Measurements from ENCODE around the gene CFAP92.

Gene CFAP92

DNA sequence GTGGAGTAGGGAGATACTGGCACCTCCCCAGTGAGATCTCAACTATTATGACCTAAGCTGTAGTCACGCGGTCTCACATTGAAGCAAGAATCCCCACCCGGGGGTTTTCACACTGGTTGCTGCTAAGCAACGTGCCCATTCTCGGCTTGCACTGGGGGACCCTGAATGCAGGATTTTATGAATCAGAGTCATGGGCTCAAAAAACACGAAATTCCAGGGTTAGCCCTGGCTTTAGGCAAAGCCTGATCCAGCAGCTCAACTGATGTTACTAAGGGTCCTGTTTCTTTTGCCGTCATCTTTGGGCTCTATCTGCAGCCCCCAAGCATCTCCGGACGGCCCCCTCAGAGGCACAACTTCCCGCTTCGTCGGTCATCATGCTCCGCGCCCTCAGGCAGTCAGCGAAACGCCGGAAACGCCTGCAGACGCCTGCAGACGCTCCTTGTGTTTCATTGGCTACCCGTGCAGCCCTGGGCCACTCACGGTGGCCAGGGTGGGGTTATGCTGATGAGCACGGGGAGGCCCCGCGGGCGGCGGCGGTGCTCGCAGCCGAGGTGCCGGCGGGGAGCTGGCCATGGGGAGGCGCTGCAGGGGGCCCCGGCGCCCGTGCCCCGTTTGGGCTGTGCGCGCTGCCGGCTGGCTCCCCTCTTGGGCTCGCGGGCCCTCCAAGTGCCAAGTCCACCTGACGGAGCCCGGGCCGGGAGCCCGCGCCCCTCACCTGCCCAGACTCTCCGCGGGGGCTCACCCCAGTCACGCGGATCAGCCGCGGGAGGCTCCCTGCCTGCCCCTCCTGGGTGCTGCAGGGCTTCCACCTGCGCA is 33.1 kb upstream of the CFAP92 start:
- peak; percentile 79 to 82 (median 81) for DNase-seq (ENCODE audit: low read depth in 3 of 3)

DNA sequence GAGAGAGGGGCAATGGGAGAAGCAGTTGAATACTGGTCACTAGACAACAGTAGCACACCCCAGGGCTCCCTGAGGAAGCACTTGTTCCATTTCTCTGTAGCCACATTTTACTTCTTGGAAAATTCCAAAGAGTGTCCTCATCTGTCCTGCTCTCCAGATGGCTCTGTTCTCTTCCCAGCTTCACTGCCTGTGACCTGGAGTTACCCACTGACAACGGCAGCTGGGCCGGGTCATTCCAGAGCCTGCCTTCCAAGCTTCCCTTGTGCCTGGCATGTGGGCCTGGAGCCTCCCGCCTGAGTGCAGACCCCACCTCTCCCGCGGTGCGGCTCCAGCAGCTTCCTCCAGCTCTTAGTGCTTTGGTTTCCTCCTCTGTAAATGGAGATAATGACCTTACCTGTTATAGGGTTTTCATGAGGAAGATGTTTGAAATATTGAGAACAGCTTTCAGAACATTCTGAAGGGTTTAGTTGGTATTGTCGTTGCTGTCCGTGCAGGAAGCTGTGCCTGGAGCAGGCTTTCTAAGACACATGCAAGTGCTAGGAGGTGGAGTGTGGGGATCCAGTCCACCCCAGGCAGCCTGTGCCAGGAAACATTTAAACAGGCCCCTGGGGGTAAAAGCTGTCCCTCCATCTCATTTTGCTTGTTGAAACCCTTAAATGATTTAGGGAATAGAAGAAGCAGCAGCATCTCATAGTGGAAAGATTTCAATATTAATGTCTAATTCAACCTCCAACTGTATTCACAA is 32.0 kb upstream of the CFAP92 start:
- no peak for DNase-seq (ENCODE audit: low read depth in 3 of 3)

DNA sequence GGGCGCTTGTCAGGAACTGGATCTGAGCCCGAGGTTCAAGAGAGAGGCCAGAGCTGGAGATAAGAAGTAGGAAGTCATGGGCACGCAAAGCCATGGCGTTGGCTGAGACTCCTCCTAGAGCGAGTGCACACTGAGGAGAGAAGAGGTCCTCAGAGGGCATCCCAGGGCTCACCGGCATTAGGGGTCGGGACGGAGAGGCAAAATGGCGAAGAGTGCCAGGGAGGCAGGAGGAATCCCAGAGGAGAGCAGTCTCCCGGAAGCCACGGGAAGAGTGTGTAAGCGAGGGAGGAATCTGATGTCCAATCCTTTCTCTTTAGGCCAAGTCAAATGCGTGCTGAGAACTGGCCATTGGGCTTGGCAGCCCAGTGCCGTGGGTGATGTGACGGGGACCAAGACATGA is 31.2 kb upstream of the CFAP92 start:
- no peak for DNase-seq (ENCODE audit: low read depth in 3 of 3)

DNA sequence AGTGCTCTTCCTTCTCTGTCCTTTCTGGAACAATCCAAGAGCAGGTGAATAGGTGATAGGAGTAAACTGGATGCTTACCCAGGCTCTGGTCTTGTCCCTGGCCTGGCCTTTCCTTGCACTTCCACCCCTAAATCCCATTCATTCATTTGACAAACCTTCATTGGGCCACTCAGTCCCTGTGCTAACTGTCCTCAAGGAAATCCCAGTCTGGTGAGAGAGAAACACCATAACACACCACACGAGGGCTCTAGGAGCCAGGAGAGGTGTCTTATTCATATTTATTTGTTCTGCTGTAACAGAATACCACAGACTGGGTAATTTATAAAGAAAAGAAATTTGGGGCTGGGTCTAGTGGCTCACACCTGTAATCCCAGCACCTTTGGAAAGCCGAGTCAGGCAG is 30.0 kb upstream of the CFAP92 start:
- no peak for DNase-seq (ENCODE audit: low read depth in 3 of 3)

DNA sequence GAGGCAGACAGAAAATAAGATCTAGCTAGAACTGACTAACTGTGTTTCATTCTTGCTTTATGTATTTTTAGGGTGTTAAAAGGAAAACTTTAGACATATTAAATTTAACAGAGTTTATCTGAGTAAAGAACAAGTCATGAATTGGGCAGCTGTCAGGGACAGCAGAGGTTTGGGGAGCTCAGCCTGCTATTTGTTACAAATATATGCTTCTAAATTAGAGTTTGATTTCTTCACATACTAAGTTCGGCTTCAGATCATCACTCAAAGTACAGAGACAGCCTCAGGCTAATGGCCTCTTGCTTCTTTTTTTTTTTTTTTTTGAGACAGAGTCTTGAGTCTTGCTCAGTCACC is 29.1 kb upstream of the CFAP92 start:
- no peak for DNase-seq (ENCODE audit: low read depth in 3 of 3)

DNA sequence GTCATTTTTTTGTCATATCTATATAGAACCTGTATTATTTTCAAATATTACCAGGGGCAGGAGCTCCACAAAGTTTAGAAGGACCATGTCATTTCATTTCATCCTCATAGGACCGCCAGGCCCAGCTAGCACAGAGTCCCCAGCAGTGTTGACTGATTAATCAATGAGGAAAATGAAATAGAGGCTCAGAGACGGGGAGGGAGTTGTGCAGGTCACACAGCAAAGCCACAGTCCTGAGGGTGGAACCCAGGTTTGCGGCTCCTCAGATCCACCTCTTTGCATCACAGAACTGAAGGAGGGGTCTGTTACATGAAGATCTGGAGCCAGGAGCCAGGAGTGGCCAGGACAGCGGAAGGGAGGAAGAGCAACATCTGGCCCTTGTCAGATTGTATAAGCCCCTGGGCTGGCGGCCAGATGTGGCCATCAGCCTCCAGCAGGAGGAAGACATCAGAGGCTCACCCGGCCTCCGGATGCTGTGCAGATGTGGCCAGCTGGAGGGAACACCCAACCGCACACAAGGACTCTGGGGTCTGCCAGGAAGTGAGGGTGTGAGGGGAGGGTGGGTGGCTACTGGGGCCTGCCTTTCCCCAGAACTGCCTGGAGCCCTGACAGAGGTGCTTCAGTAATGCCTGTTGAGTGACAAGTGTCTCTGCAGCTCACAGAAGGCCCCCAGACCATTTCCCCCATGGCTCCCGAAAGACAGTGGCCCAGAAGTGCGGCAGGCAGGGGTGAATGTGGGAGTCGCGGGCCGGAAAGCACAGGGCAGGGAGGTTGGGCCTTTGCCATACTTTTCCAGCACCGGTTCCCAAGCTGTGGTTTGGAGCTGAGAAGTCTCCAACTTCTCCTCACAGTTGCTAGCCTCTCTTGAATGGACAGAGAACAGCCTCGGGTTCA is 28.5 kb upstream of the CFAP92 start:
- no peak for DNase-seq (ENCODE audit: low read depth in 3 of 3)

DNA sequence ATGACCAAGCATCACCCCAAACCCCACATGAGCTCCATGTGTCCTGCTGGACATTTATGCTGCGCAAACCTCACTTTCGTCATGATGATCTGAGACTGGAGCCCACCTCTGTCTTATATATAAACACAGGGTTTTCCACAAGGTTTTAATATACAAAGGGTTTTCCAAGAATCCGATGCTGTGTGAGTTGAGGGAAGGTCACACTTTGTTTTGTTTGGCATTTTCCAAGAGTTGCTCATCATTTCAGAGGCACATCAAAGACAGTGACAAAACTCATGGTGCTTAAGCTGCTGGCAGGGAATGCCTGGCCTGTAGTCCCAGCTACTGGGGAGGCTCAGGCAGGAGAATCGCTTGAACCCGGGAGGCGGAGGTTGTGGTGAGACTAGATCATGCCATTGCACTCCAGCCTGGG is 27.3 kb upstream of the CFAP92 start:
- no peak for DNase-seq (ENCODE audit: low read depth in 3 of 3)

DNA sequence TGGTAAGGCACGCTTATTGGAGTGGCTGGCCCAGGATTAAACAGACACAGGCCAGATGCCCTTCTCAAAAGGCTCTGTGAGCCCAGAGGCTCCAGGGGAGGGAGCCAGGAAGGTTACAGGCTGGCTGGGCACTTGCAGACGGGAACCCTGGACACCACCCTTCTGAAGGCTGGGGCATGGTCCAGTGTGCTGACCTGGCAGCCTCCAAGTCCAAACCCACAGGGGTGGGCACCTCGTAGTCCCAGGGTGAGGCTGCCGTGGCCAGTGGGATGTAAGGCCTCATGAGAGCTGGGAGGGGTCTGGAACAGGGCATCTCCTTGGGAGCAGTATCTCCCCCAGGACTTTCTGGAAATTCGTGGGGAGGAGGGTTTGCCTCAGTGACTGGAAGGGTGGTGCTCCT is 26.8 kb upstream of the CFAP92 start:
- no peak for DNase-seq (ENCODE audit: low read depth in 3 of 3)

DNA sequence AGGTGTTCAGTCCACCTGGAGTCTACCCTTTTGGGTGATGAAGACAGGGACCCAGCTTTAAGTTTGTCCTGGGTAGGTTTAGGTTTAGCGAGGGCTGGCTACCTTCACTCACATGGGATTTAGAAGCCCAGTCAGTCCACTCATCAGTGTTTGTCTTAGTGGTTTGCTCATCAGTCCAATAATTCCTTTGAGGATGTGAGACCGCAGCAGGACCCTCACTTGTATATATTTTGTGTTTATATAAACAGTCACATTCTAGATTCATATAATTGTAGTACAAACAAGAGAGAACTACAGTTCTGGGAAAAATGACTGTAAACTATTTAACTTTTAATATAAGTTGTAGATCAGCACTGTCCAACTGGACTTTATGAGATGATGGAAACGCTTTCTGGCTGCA is 25.4 kb upstream of the CFAP92 start:
- DNase-seq (ENCODE audit: low read depth in 3 of 3): no peak

DNA sequence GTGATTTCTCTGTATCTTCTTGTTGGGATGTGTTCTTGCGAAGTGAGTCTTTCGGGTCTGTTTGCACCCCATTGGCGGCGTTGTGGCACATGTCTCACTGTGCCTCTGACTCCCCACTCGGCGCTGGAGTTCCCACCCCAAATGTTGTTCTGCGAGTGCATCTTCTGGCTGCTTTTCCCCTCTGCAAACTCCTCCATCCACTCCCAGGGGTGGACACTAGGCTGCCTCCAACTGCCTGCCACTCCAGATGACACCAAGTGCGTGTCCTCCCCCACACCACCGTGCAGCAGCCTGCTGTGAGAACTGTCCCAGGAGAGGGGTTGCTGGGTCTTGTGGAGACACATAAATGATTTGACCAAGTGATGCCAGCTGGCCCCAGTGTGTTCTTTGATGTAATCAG is 24.9 kb upstream of the CFAP92 start:
- no peak for DNase-seq (ENCODE audit: low read depth in 3 of 3)

DNA sequence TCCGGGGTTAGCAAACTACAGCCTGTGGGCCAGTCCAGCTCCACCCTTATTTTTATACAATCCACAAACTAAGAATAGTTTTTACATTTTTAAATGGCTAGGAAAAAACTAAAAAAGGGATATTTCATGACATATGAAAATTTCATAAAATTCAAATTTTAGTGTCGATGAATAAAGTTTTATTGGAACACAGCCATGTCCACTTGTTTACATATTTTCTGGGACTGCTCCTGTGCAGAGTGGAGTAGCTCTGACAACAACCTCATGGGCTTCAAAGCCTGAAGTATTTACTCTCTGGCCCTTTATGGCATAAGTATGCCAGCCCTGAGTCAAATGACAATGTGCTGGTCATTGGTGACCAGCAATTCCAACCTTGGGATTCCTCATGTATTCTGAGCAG is 24.4 kb upstream of the CFAP92 start:
- no peak for DNase-seq (ENCODE audit: low read depth in 3 of 3)

DNA sequence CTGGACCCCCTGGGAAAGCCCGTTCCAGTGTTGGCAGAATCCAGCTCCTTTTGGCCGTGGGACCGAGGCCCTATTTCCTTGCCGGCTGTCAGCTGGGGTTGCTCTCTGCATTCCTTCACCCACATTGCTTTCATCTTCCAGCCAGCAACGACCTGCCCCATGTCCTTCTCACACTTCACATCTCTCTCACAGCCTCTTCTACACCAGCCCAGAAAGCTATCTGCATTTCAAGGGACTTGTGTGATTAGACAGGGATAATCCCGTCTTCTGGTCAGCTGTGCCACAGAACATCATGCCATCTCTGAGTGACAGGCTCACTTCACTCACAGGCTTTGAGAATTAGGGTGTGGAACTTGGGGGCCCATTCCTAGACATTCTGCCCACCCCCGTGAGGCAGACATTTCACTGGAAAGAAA is 23.6 kb upstream of the CFAP92 start:
- DNase-seq (ENCODE audit: low read depth in 3 of 3): no peak

DNA sequence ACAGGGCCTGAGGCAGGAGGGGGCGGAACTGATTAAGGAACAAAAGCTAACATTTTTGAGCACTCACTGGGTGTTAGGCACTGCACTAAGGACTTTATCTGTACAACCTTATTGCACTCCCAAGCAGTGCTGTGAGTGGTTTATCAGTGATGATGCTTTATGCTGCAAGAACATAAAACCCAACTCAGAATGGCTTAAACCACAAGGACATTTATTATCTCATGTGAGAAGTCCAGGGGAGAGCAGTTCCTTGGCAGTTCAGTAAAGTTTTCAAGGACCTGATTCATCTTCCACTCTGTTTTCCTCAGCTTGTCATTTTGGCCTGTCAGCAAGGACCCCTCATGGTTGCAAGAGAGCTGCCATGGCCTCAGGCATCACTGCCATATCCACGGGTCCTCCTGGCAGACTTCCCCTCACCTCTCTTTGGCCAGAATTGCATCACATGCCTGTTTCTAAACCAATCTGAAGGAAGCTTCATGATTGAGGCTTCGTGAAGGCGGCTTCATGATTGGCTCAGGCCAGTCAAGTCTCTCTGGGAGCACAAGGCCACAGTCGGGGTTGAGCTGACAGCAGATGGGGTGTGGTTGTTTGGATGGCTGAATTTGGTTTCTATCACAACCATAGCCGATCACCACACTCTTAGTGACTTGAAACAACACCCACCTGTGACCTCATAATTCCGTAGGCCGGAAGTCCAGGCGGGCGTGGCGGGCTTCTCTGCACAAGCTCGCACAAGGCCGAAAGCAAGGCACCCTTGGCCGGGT is 23.0 kb upstream of the CFAP92 start:
- DNase-seq (ENCODE audit: low read depth in 3 of 3): no peak

DNA sequence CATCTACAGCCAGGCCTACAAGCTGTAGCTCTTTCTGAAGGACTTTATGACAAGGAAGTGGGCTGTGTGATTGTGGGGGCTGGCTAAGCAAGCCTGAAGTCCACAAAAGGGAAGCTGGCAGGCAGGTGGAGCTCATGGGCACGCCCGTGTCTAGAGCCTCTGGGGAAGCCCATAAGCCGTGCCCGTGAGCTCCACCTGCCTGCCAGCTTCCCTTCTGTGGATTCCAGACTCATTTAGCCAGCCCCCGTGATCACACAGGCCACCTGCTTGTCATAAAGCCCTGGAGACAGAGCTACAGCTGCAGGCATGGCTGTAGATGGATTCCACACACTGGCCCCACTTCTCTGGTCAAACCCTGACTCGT is 22.5 kb upstream of the CFAP92 start:
- DNase-seq (ENCODE audit: low read depth in 3 of 3): peak in 2 of 3 experiments; percentile 38 to 39

DNA sequence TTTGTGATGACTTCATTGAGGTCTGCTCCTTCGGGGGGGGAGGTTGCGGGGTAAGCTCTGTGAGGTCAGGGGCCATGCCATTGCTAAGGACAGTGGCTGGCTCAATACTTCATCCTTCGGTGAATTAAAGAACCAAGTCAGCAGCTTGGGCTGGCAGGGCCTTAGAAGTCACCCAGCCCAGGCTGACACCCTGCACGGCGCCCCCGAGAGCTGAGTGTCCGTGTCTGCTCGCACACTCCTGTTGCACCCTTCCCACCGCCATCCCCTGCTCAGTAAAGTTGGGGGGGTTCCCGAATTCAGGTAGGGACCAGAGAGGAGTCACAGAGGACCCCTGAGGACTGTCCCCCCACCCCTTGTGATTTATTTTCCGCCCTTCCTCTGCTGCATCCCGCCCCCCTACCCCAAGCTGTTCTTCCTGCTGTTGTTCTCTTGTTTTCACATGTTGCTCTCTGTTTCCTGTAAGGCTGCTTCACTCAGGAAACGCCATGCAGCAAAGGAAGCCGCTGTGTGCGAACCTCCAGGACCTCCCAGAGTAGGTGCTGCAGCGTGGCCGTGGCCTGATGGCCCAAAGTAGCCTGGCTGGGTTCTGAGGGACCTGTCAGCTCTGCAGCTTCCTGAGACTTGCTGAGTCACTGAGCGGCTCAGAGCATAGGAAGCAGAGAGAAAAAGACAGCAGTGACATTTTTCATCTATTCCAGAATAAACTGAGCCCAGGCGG is 21.7 kb upstream of the CFAP92 start:
- peak in 2 of 3 experiments; percentile 17 to 31 for DNase-seq (ENCODE audit: low read depth in 3 of 3)

DNA sequence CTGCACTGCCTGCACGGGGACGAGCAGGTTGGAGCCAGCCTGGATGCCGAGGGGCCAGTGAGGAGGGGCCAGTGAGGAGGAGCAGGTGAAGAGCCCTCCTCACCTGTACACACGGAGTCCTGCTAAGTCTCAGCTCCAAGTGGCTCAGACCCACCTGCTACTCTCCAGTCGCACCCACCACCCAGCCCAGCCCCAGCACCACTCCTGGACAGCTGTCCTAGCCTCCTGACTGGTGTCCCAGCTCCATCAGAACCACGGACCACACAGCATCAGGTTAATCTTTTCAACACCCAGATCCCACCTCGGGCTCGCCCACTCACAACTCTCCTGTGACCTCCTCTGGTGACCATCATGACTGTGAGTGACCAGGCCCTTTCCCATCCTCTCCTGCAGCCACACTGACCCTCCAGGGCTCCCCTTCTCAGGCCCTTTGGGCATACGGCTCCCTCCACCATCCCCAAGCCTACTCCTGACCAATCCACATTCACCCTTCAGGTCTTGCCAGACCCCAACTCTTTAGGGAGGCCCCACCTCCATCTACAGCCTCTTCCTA is 21.0 kb upstream of the CFAP92 start:
- no peak for DNase-seq (ENCODE audit: low read depth in 3 of 3)

DNA sequence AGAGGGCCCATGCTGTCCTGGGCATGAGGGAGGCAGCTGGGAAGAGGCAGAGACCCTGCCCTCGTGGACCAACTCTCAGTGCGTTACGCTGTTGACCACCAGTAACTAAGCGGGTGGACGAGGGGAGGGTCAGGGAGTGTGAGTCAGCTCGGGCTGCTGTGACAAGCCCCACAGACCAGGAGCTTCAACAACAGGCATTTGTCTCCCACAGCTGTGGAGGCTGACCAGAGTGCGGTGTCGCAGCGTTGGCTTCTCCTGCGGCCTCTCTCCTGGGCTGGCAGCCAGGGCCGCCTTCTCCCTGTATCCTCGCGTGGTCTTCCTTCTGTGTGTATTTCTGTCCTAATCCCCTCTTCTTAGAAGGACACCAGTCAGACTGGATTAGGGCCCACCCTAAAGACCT is 20.3 kb upstream of the CFAP92 start:
- no peak for DNase-seq (ENCODE audit: low read depth in 3 of 3)

DNA sequence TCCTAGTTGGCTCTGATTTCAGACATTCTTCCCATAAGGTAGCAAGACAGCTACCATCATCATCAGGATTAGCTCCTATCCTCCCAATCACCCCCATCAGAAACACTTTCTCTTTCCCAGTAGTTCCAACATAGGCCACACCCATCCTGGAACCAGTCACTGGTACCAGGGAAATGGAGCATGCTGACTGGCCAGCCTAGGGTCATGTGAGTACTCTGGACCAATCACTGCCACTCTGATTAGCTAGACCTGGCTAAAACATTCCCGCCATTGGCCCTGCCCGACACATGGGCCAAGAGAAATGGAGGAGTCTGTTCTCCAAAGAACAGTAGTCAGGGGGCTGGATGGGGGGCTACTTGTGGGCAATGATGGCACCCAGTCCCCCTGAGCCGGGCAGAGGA is 19.6 kb upstream of the CFAP92 start:
- no peak for DNase-seq (ENCODE audit: low read depth in 3 of 3)

DNA sequence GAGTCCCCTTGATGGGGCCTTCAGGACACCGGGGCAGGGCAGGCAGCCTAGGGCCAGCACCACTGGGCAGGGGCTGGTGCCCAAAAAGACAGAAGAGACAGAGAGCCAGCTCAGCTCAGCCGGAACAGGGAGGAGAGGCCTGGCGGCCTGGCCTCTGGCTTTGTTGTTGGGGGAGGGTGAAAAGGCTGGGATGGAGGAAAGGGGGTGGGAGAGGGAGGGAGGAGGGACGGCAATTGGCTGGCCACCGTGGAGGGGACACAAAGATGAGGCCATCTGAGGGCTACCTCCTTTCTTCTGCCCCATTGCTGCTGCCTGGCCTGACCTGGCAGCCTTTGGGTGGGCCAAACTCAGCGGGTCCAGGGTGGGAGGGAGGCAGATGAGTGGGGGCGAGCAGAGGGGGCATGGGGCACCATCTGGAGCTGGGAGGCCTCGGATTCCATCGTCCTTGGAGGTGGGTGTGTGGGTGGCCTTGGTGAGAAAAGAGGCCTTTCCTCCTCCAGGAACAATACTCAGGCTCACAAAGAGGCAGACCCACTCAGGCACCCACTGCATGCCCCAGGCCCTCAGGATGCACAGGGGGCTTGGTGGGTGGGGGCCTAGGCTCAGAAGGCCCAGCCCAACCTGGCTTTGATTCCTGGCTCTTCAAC is 16.6 kb upstream of the CFAP92 start:
- DNase-seq (ENCODE audit: low read depth in 3 of 3): no peak

DNA sequence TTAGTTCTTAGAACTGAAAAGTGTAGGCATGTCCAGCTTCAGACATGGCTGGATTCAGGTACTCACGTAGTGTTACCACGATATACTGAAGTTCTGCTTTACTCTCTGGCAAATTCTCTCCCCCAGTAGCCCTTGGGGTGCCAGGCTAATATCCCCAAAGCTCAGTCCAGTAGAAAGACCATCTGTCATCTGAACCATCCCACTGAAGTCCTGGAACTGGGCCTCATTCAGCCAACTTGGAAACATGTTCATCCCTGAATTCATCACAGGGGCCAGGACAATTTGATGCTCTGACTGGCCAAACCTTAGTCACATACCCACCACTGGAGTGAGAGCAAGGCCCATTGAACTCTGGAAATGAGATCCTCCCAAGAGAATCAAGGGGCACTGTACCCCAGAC is 15.4 kb upstream of the CFAP92 start:
- no peak for DNase-seq (ENCODE audit: low read depth in 3 of 3)
